ENCODE measurements around the gene PARP8.

Gene PARP8

GRCh38 chr5:50853151-50853550, 186.7 kb downstream of the PARP8 start:
- H3K27me3 ChIP-seq (ENCODE audit: insufficient read depth, low read depth, severe bottlenecking), result peaks cover 27% of the 10 kb centered on the region
- TF ChIP-seq CTCF (IDR thresholded peaks at IDR 0.05; ENCODE audit: low read depth, low read length), result no peak
- H3K27ac ChIP-seq, result no peak overlapping the region
- H3K4me3 ChIP-seq (ENCODE audit: low read depth, low read length), result no peak overlapping the region
- no peak for DNase-seq
- no peaks in the 10 kb centered on the region for H3K9me3 ChIP-seq (ENCODE audit: severe bottlenecking)
- no peaks in the 10 kb centered on the region for H3K36me3 ChIP-seq

DNA sequence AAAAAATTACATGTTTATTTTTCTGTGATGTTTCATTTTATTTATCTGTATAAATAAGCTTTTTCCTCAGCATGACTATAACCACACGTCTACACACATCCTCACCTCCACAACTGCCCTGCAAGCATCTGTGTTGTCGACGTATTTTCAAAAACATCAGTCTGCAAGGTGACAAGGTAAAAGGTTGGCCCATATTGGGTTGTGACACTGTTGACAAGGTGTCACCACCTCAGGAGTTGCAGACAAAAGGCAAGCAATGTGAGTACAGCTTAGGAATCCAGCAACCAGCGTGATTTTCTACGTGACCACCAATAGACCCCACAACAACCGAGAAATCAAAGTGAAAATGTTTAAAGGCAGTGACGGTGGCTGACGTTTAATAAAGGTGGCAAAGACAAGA, 187.6 kb downstream of the PARP8 start:
- H3K9me3 ChIP-seq (ENCODE audit: severe bottlenecking), result no peaks in the 10 kb centered on the region
- H3K27ac ChIP-seq, result no peak overlapping the region
- peaks cover 27% of the 10 kb centered on the region for H3K27me3 ChIP-seq (ENCODE audit: insufficient read depth, low read depth, severe bottlenecking)
- no peak for DNase-seq
- H3K4me3 ChIP-seq (ENCODE audit: low read depth, low read length), result no peak overlapping the region
- TF ChIP-seq CTCF (IDR thresholded peaks at IDR 0.05; ENCODE audit: low read depth, low read length), result no peak
- H3K36me3 ChIP-seq, result no peaks in the 10 kb centered on the region

DNA sequence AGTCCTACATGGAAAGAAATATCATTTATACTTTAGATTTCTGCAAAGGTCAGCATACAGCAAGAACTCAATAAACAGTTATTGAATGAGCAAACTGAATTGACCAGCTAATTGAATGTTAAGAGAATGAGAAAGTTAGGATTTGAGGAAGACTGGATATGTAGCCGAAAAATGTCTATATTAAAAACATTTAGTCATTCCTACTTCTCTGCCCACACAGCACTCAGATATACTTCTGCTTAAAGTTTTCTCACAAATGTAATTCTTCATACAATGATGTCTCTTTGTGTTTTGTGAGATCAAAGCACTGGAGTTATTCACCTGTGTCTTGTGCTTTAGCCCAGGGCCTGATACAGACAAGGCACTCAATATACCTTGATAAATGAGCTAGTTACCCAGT, 188.6 kb downstream of the PARP8 start:
- DNase-seq, result no peak
- H3K4me3 ChIP-seq (ENCODE audit: low read depth, low read length), result no peak overlapping the region
- peaks cover 25% of the 10 kb centered on the region for H3K27me3 ChIP-seq (ENCODE audit: insufficient read depth, low read depth, severe bottlenecking)
- no peaks in the 10 kb centered on the region for H3K36me3 ChIP-seq
- TF ChIP-seq CTCF (IDR thresholded peaks at IDR 0.05; ENCODE audit: low read depth, low read length), result no peak
- no peak overlapping the region for H3K27ac ChIP-seq
- H3K9me3 ChIP-seq (ENCODE audit: severe bottlenecking), result no peaks in the 10 kb centered on the region

DNA sequence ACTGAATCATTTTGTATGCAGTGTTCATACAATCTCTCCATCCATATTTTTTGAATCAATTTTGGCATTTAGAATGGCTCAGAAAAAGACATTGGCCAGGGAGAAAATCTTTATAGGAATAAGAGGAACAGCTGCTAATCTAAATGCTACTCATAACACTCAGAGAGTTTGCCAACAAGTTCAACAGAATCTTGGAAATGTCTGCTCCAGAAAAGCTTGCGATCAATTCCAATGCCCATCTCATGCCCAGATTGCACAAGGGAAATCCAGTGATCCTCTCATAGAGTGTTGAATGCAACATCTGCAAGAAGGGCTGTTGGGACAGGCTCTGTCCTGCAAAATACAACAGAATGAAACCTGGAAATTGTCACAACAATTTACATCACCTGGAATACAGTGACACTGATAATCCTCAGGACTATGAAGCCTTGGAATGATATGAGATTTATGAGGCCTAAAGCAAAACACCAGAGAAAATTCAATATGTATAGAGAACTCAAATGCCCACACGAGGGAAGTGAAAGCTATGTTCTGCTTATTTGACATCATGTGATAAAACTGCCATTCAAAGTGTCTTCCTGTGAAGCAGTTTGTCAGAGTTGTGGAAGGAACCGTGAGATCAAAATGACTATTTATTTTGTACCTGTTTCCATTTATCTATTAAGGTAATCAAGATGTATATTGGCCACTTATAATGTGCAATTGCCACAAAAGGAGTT, 190.1 kb downstream of the PARP8 start:
- Histone ChIP-seq H3K36me3 (no peaks in the 10 kb centered on the region), H3K27ac (no peak overlapping the region), H3K9me3 (ENCODE audit: severe bottlenecking) (no peaks in the 10 kb centered on the region), H3K27me3 (ENCODE audit: insufficient read depth, low read depth, severe bottlenecking) (peaks cover 15% of the 10 kb centered on the region), H3K4me3 (ENCODE audit: low read depth, low read length) (no peak overlapping the region)
- no peak for DNase-seq
- no peak for TF ChIP-seq CTCF (IDR thresholded peaks at IDR 0.05; ENCODE audit: low read depth, low read length)

DNA sequence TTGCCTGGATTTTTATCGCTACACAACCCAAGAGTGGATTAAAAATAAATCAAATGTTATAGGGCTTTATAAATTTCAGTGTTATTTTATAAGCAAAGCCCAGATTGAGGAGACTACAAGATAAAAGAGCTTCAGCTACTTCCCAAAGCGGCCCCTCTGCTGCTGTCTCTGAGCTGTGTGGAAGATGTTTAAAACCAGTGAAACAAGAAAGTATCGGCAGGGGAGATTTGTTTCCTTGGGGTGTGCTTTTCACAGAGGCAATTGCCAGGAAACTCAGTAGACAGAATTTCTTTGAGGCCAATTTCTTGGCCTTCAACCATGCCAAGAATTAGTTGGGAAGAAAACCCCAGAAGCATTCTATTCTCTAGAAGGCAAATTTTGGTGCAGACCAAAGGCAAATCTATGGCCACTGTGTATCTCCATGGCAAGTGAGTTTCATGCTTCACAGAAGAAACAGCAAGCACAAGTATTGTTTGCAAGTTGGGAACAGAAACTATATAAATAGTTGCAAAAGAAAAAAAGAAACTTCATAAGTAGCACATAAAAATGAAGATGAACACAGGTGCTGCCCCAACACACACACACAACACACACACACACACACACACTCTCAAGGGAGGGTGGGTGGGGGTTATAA, 197.2 kb downstream of the PARP8 start:
- Histone ChIP-seq H3K27me3 (ENCODE audit: insufficient read depth, low read depth, severe bottlenecking) (peaks cover 30% of the 10 kb centered on the region), H3K4me3 (ENCODE audit: low read depth, low read length) (no peak overlapping the region), H3K9me3 (ENCODE audit: severe bottlenecking) (no peaks in the 10 kb centered on the region), H3K27ac (no peak overlapping the region), H3K36me3 (no peaks in the 10 kb centered on the region)
- no peak for DNase-seq
- no peak for TF ChIP-seq CTCF (IDR thresholded peaks at IDR 0.05; ENCODE audit: low read depth, low read length)
